ENCODE measurements around the gene FAM3A. TPM values are rescaled to one million over a fixed set of nuclear protein-coding genes. Genes with fewer than 3 reads are reported as not detected.

The FAM3A gene
- total and polyA plus RNA-seq, 2 of the 8 experiments (the other 6 are each of a cell fraction or from before 2014, with no cell fraction given): 16.2 to 18.6 TPM

DNA sequence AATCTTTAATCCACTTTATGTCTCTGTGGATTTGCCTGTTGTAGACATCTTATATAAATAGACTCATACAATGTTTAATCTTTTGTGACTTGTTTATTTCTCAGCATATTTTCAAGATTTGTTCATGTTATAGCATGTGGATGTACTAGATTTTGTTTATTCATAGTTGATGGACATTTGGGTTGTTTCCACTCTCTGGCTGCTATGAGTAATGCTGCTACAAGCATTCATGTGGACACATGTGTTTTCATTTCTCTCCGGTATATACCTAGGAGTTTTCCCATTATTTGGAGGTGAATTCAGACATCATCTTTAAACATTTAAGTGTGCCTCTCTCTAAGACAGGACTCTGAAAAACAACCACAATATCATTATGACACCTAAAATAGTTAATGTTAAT, 33.7 kb upstream of the FAM3A start (continued):
- no peak for TF ChIP-seq SIN3A (conservative IDR thresholded peaks at IDR 0.05 in 1 of 2, IDR thresholded peaks at IDR 0.05 in 1 of 2; ENCODE audit: low read depth in 1 of 2, low read length in 2 of 2)

All from H1 (cell line).